Karpas-422 (cell line): ENCODE measurements around the gene ENOX1. TPM values are rescaled to one million over a fixed set of nuclear protein-coding genes. Genes with fewer than 3 reads are reported as not detected.

Experiments
- DNase-seq: peaks from one replicate; pipeline ENCODE4 v3.0.0-alpha.2; 2015
- H2AFZ ChIP-seq: fragments of 200-600 bp; sonication (generic); 2 replicates; pipeline ENCODE4 v1.6.1; 2014; ENCODE audit warnings: antibody characterized with exemption, low read length, mixed read lengths
- H3K27ac ChIP-seq: fragments of 200-600 bp; sonication (generic); 2 replicates; pipeline ENCODE4 v1.5.1; 2014; ENCODE audit warnings: mild to moderate bottlenecking, low read length, moderate library complexity
- H3K27me3 ChIP-seq: fragments of 200-600 bp; sonication (generic); 2 replicates; pipeline ENCODE4 v1.6.1; 2014; ENCODE audit warnings: low read length, mixed read lengths
- H3K36me3 ChIP-seq: fragments of 200-600 bp; sonication (generic); 2 replicates; pipeline ENCODE4 v1.6.1; 2014; ENCODE audit warnings: low read length, mixed read lengths; ENCODE audit not compliant: insufficient read depth
- H3K4me1 ChIP-seq: fragments of 200-600 bp; sonication (generic); 2 replicates; pipeline ENCODE4 v1.6.1; 2014; ENCODE audit warnings: mild to moderate bottlenecking, low read length, mixed read lengths
- H3K4me2 ChIP-seq: fragments of 200-600 bp; sonication (generic); 2 replicates; pipeline ENCODE4 v1.6.1; 2014; ENCODE audit warnings: low read length, low read depth, mild to moderate bottlenecking; ENCODE audit not compliant: poor library complexity, severe bottlenecking
- H3K4me3 ChIP-seq: fragments of 200-600 bp; sonication (generic); 2 replicates; pipeline ENCODE4 v1.5.1; 2014; ENCODE audit warnings: mild to moderate bottlenecking, antibody characterized with exemption, low read length, mixed read lengths
- H3K79me2 ChIP-seq: fragments of 200-600 bp; sonication (generic); 2 replicates; pipeline ENCODE4 v1.6.1; 2014; ENCODE audit warnings: mild to moderate bottlenecking, low read length, mixed read lengths
- H3K9ac ChIP-seq: fragments of 200-600 bp; sonication (generic); 2 replicates; pipeline ENCODE4 v1.6.0; 2014; ENCODE audit warnings: low read length
- H3K9me2 ChIP-seq: fragments of 200-600 bp; sonication (generic), shearing (Covaris generic); replicated peaks from 2 replicates; pipeline ENCODE4 v1.6.0; 2014; ENCODE audit warnings: mild to moderate bottlenecking, low read length, moderate library complexity; ENCODE audit not compliant: insufficient read depth
- H3K9me3 ChIP-seq: fragments of 300-700, 200-600 bp; sonication (generic); 2 replicates; pipeline ENCODE4 v1.6.1; 2014; ENCODE audit warnings: low read length, mixed read lengths
- H4K20me1 ChIP-seq: fragments of 200-600 bp; sonication (generic); 2 replicates; pipeline ENCODE4 v1.6.1; 2014; ENCODE audit warnings: mild to moderate bottlenecking, antibody characterized with exemption, low read length, low read depth; ENCODE audit not compliant: insufficient read depth
- total RNA-seq: library from RNA; depleted of rRNA; stranded (reverse); fragments of >200 nt; shearing (Covaris generic); gene quantifications from 2 replicates; pipeline ENCODE4 v1.2.3, GENCODE V29; 2014; ENCODE audit warnings: low replicate concordance

ENOX1 gene
- total RNA-seq, 1 experiment from 2014 or later: not detected

GRCh38 chr13:43264458-43264857 lies 522.3 kb downstream of the ENOX1 start:
- Histone ChIP-seq H2AFZ (no peak overlapping the region), H3K9me3 (no peaks in the 10 kb centered on the region), H3K9me2 (no peaks in the 10 kb centered on the region), H3K4me2 (no peak overlapping the region), H4K20me1 (no peaks in the 10 kb centered on the region), H3K9ac (no peak overlapping the region), H3K27ac (no peak overlapping the region), H3K4me3 (no peak overlapping the region), H3K36me3 (no peaks in the 10 kb centered on the region), H3K4me1 (no peaks in the 10 kb centered on the region), H3K27me3 (no peaks in the 10 kb centered on the region), H3K79me2 (no peaks in the 10 kb centered on the region)
- no peak for DNase-seq

- Histone ChIP-seq H3K9ac (no peak overlapping the region), H3K4me3 (no peak overlapping the region), H3K4me2 (no peak overlapping the region), H3K9me3 (no peaks in the 10 kb centered on the region), H3K9me2 (no peaks in the 10 kb centered on the region), H2AFZ (no peak overlapping the region), H3K79me2 (no peaks in the 10 kb centered on the region), H3K36me3 (no peaks in the 10 kb centered on the region), H3K27ac (no peak overlapping the region), H3K4me1 (no peaks in the 10 kb centered on the region), H3K27me3 (no peaks in the 10 kb centered on the region), H4K20me1 (no peaks in the 10 kb centered on the region)
- DNase-seq: no peak
These were observed 523.7 kb downstream of the ENOX1 start for GRCh38 chr13:43263047-43263446.

- Histone ChIP-seq H3K4me3 (no peak overlapping the region), H3K4me2 (no peak overlapping the region), H3K9me2 (no peaks in the 10 kb centered on the region), H3K9ac (no peak overlapping the region), H3K79me2 (no peaks in the 10 kb centered on the region), H3K4me1 (no peaks in the 10 kb centered on the region), H2AFZ (no peak overlapping the region), H4K20me1 (no peaks in the 10 kb centered on the region), H3K36me3 (no peaks in the 10 kb centered on the region), H3K27ac (no peak overlapping the region), H3K9me3 (no peaks in the 10 kb centered on the region), H3K27me3 (no peaks in the 10 kb centered on the region)
- no peak for DNase-seq
These were observed 525.8 kb downstream of the ENOX1 start for GRCh38 chr13:43260999-43261398.

- H4K20me1 ChIP-seq: no peaks in the 10 kb centered on the region
- no peak overlapping the region for H3K4me2 ChIP-seq
These were observed 528.0 kb downstream of the ENOX1 start for GRCh38 chr13:43258771-43259170.

GRCh38 chr13:43257765-43258164 lies 529.0 kb downstream of the ENOX1 start:
- H3K9ac ChIP-seq: no peak overlapping the region
- H3K27me3 ChIP-seq: 0 out of 2 replicates have a peak, but pooled peaks cover 2% of the 10 kb centered on the region
- no peaks in the 10 kb centered on the region for H4K20me1 ChIP-seq
- no peak for DNase-seq
- no peak overlapping the region for H3K4me2 ChIP-seq
- no peaks in the 10 kb centered on the region for H3K36me3 ChIP-seq
- no peaks in the 10 kb centered on the region for H3K9me3 ChIP-seq
- no peaks in the 10 kb centered on the region for H3K9me2 ChIP-seq
- no peak overlapping the region for H3K4me3 ChIP-seq
- no peak overlapping the region for H2AFZ ChIP-seq
- H3K79me2 ChIP-seq: no peaks in the 10 kb centered on the region
- H3K4me1 ChIP-seq: no peaks in the 10 kb centered on the region
- no peak overlapping the region for H3K27ac ChIP-seq

More at GRCh38 chr13:43258771-43259170, 528.0 kb downstream of the ENOX1 start:
- DNase-seq: no peak
- Histone ChIP-seq H3K4me3 (no peak overlapping the region), H2AFZ (no peak overlapping the region), H3K79me2 (no peaks in the 10 kb centered on the region), H3K9me2 (no peaks in the 10 kb centered on the region), H3K36me3 (no peaks in the 10 kb centered on the region), H3K27me3 (0 out of 2 replicates have a peak, but pooled peaks cover 2% of the 10 kb centered on the region), H3K9ac (no peak overlapping the region), H3K27ac (no peak overlapping the region), H3K4me1 (no peaks in the 10 kb centered on the region), H3K9me3 (no peaks in the 10 kb centered on the region)

- Histone ChIP-seq H3K27ac (no peak overlapping the region), H3K4me3 (no peak overlapping the region), H4K20me1 (no peaks in the 10 kb centered on the region)
These were observed 534.8 kb downstream of the ENOX1 start for GRCh38 chr13:43251961-43252360.

GRCh38 chr13:43246382-43246781 lies 540.4 kb downstream of the ENOX1 start:
- H3K9me2 ChIP-seq: no peaks in the 10 kb centered on the region
- H3K36me3 ChIP-seq: no peaks in the 10 kb centered on the region
- no peak overlapping the region for H3K9ac ChIP-seq
- no peak overlapping the region for H2AFZ ChIP-seq
- H3K79me2 ChIP-seq: no peaks in the 10 kb centered on the region
- H3K4me1 ChIP-seq: no peaks in the 10 kb centered on the region
- H4K20me1 ChIP-seq: no peaks in the 10 kb centered on the region
- DNase-seq: no peak
- H3K27ac ChIP-seq: no peak overlapping the region
- no peak overlapping the region for H3K4me2 ChIP-seq
- no peaks in the 10 kb centered on the region for H3K27me3 ChIP-seq
- no peak overlapping the region for H3K4me3 ChIP-seq
- H3K9me3 ChIP-seq: no peaks in the 10 kb centered on the region

More at GRCh38 chr13:43251961-43252360, 534.8 kb downstream of the ENOX1 start:
- Histone ChIP-seq H3K27me3 (0 out of 2 replicates have a peak, but pooled peaks cover 2% of the 10 kb centered on the region), H3K9me2 (no peaks in the 10 kb centered on the region), H3K9me3 (no peaks in the 10 kb centered on the region), H2AFZ (no peak overlapping the region), H3K79me2 (no peaks in the 10 kb centered on the region), H3K4me1 (no peaks in the 10 kb centered on the region), H3K4me2 (no peak overlapping the region), H3K36me3 (no peaks in the 10 kb centered on the region), H3K9ac (no peak overlapping the region)
- no peak for DNase-seq

- no peaks in the 10 kb centered on the region for H4K20me1 ChIP-seq
- H3K36me3 ChIP-seq: no peaks in the 10 kb centered on the region
- H3K9me3 ChIP-seq: no peaks in the 10 kb centered on the region
- H3K4me2 ChIP-seq: no peak overlapping the region
- no peak overlapping the region for H2AFZ ChIP-seq
- no peaks in the 10 kb centered on the region for H3K79me2 ChIP-seq
- H3K4me1 ChIP-seq: peaks cover 6% of the 10 kb centered on the region
- H3K27ac ChIP-seq: no peak overlapping the region
- no peaks in the 10 kb centered on the region for H3K9me2 ChIP-seq
- no peaks in the 10 kb centered on the region for H3K27me3 ChIP-seq
- DNase-seq: no peak
- no peak overlapping the region for H3K4me3 ChIP-seq
- no peak overlapping the region for H3K9ac ChIP-seq
These were observed 541.3 kb downstream of the ENOX1 start for GRCh38 chr13:43245374-43245964.
